Liver (tissue), 9 donors: ENCODE data around the gene CCDC88C. TPM values are rescaled to one million over a fixed set of nuclear protein-coding genes. Genes with fewer than 3 reads are reported as not detected.

Source experiments
- DNase-seq: peaks from one replicate; pipeline ENCODE4 v3.0.0-alpha.2; 2017; ENCODE audit warnings: low spot score
- H3K27ac ChIP-seq, 2 donors: one replicate each; pipeline ENCODE4 v1.7.0; 2013; ENCODE audit warnings: inconsistent platforms in 2 of 2, low read length in 2 of 2, control low read depth in 1 of 2, low read depth in 1 of 2, mild to moderate bottlenecking in 1 of 2
- H3K27me3 ChIP-seq, 4 donors: one replicate each; pipeline versions ENCODE4 v1.6.1 to v1.7.0; 2013; ENCODE audit warnings: low read length in 3 of 4, inconsistent platforms in 1 of 4, mild to moderate bottlenecking in 1 of 4, moderate library complexity in 1 of 4; ENCODE audit not compliant: control insufficient read depth in 4 of 4, insufficient read depth in 4 of 4
- H3K36me3 ChIP-seq, 4 donors: one replicate each; pipeline versions ENCODE4 v1.6.1 to v1.7.0; 2013; ENCODE audit warnings: low read length in 3 of 4, mild to moderate bottlenecking in 3 of 4, low read depth in 1 of 4, moderate library complexity in 1 of 4; ENCODE audit not compliant: control insufficient read depth in 4 of 4, insufficient read depth in 3 of 4
- H3K4me1 ChIP-seq, 4 donors: one replicate each; pipeline versions ENCODE4 v1.6.1 to v1.7.0; 2013; ENCODE audit warnings: low read length in 3 of 4, mild to moderate bottlenecking in 3 of 4, moderate library complexity in 1 of 4; ENCODE audit not compliant: control insufficient read depth in 4 of 4, insufficient read depth in 4 of 4
- H3K4me3 ChIP-seq, 3 donors: one replicate each; pipeline versions ENCODE4 v1.6.1 to v1.7.0; 2013; ENCODE audit warnings: low read length in 3 of 3, control low read depth in 1 of 3, low read depth in 1 of 3, mild to moderate bottlenecking in 1 of 3
- H3K9ac ChIP-seq, 2 donors: one replicate each; pipeline ENCODE4 v1.7.0; 2013; ENCODE audit warnings: low read length in 2 of 2, mild to moderate bottlenecking in 2 of 2, moderate library complexity in 2 of 2, control low read depth in 1 of 2, low read depth in 1 of 2
- H3K9me3 ChIP-seq, 4 donors: one replicate each; pipeline versions ENCODE4 v1.6.1 to v1.7.0; 2013; ENCODE audit warnings: low read length in 3 of 4; ENCODE audit not compliant: control insufficient read depth in 4 of 4
- ATF3 ChIP-seq: IDR thresholded peaks from 2 replicates; pipeline ENCODE4 v1.6.1; 2016; ENCODE audit warnings: antibody characterized with exemption
- EGR1 ChIP-seq, 2 donors: IDR thresholded peaks; 2 replicates each; pipeline ENCODE4 v1.6.1; 2016 to 2018; ENCODE audit warnings: antibody characterized with exemption in 2 of 2, low read depth in 2 of 2
- FOXA1 ChIP-seq: IDR thresholded peaks from 2 replicates; pipeline ENCODE4 v1.6.1; 2016; ENCODE audit warnings: antibody characterized with exemption
- FOXA2 ChIP-seq: IDR thresholded peaks from 2 replicates; pipeline ENCODE4 v1.6.1; 2016; ENCODE audit warnings: antibody characterized with exemption
- GABPA ChIP-seq, 2 donors: IDR thresholded peaks in 1 of 2; conservative IDR thresholded peaks in 1 of 2; 2 replicates each; pipeline ENCODE4 v1.6.1; 2016; ENCODE audit warnings: antibody characterized with exemption in 2 of 2, mild to moderate bottlenecking in 1 of 2, moderate library complexity in 1 of 2
- HNF4A ChIP-seq, 2 donors: conservative IDR thresholded peaks; 2 replicates each; pipeline ENCODE4 v1.6.1; 2016; ENCODE audit warnings: antibody characterized with exemption in 2 of 2, mild to moderate bottlenecking in 2 of 2
- HNF4G ChIP-seq: IDR thresholded peaks from 2 replicates; pipeline ENCODE4 v1.6.1; 2016; ENCODE audit warnings: antibody characterized with exemption
- JUND ChIP-seq, 2 donors: IDR thresholded peaks; 2 replicates each; pipeline ENCODE4 v1.6.1; 2016; ENCODE audit warnings: antibody characterized with exemption in 2 of 2
- NR2F2 ChIP-seq: IDR thresholded peaks from 2 replicates; pipeline ENCODE4 v1.6.1; 2016; ENCODE audit warnings: antibody characterized with exemption
- RAD21 ChIP-seq, 2 donors: IDR thresholded peaks; 2 replicates each; pipeline ENCODE4 v1.6.1; 2016; ENCODE audit warnings: antibody characterized with exemption in 2 of 2, mild to moderate bottlenecking in 2 of 2
- RXRA ChIP-seq, 2 donors: IDR thresholded peaks; 2 replicates each; pipeline ENCODE4 v1.6.1; 2017 to 2018; ENCODE audit warnings: antibody characterized with exemption in 2 of 2, mild to moderate bottlenecking in 1 of 2
- SP1 ChIP-seq: IDR thresholded peaks from 2 replicates; pipeline ENCODE4 v1.6.1; 2018; ENCODE audit warnings: antibody characterized with exemption, mild to moderate bottlenecking
- TAF1 ChIP-seq: conservative IDR thresholded peaks from 2 replicates; pipeline ENCODE4 v1.6.1; 2016; ENCODE audit warnings: antibody characterized with exemption, mild to moderate bottlenecking
- YY1 ChIP-seq: IDR thresholded peaks from 2 replicates; pipeline ENCODE4 v1.6.1; 2016; ENCODE audit warnings: antibody characterized with exemption, mild to moderate bottlenecking
- ZBTB33 ChIP-seq: IDR thresholded peaks from 2 replicates; pipeline ENCODE4 v1.6.1; 2016; ENCODE audit warnings: antibody characterized with exemption
- WGBS: extraction: QIAGEN DNeasy Blood & Tissue Kit; methylation state at CpG from one replicate; pipeline ENCODE4 v1.1.7; 2013; 5-methylcytosine and 5-hydroxymethylcytosine counted together
- polyA plus RNA-seq, 2 donors: library from polyadenylated mRNA; stranded (reverse) in 1 of 2; unstranded in 1 of 2; fragments of 200-250 nt in 1 of 2; fragments of >200 nt in 1 of 2; fragmentation: Nextera tagmentation in 1 of 2; extraction: Ambion mirVana in 1 of 2; gene quantifications; one replicate each; pipeline versions ENCODE4 v1.2.1 to v1.2.3, GENCODE V29; 2013 to 2015
- total RNA-seq, 2 donors: library from RNA; depleted of rRNA; stranded (reverse); fragments of >200 nt; gene quantifications; one replicate each; pipeline ENCODE4 v1.2.3, GENCODE V29; 2014
- TF ChIP-seq, protein P1 (sequence below): IDR thresholded peaks from 2 replicates; pipeline ENCODE4 v1.6.1; 2016; ENCODE audit warnings: antibody characterized with exemption, mild to moderate bottlenecking
- TF ChIP-seq, protein P2 (sequence below): IDR thresholded peaks from 2 replicates; pipeline ENCODE4 v1.6.1; 2016; ENCODE audit warnings: antibody characterized with exemption
- TF ChIP-seq, protein P3 (sequence below): fragments of 150-350 bp; IDR thresholded peaks from 2 replicates; pipeline ENCODE4 v1.5.1; 2017; ENCODE audit warnings: improper control_type of control experiment, low read depth, low read length; ENCODE audit not compliant: missing input control
- donor health status: healthy.
- donor health status: healthy.
- donor health status: healthy.
- donor health status: healthy.
- donor health status: healthy.

CCDC88C gene
- total and polyA plus RNA-seq, 4 donors, result 1.3 to 10.8 (median 4.0) TPM

DNA sequence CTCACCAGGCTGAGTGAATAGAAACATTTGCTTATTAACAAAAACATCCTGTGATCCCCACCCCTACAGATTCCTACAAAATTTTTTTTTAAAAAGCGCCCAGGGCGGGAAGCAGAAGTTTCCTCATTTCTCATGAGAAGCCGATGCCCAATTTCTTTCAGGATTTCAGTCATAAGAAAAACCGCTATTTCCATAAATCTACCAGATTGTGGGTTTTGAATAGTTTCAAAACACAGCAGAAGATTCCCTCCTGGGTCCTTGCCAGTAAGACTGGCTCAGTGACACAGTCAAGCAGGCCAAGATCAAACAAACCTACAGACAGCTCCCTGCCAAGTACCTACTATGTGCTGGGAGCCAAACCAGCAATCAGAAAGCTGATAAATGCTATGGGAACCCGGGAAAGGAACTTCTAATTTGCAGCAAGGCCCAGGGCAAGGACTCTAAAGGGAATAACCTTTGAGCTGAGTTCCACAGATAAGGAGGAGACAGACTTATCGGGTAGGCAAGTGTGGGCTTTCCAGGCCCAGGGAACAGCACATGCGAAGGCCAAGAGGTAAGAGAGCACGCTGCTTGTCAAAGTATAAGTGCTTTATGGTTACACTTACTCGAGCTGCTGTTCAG is 68.7 kb downstream of the CCDC88C start:
- Histone ChIP-seq H3K27me3 (no peaks in the 10 kb centered on the region), H3K27ac (no peak overlapping the region), H3K9me3 (no peaks in the 10 kb centered on the region), H3K9ac (peak overlapping the region in 1 of 2 donors; percentile 3), H3K4me3 (no peak overlapping the region), H3K36me3 (no peaks in the 10 kb centered on the region), H3K4me1 (peaks cover 0 to 21% (median 13%) of the 10 kb centered on the region in 4 donors)
- TF ChIP-seq RXRA (IDR thresholded peaks at IDR 0.05), result peak; percentile 9 to 26
- TF ChIP-seq, protein P1, sequence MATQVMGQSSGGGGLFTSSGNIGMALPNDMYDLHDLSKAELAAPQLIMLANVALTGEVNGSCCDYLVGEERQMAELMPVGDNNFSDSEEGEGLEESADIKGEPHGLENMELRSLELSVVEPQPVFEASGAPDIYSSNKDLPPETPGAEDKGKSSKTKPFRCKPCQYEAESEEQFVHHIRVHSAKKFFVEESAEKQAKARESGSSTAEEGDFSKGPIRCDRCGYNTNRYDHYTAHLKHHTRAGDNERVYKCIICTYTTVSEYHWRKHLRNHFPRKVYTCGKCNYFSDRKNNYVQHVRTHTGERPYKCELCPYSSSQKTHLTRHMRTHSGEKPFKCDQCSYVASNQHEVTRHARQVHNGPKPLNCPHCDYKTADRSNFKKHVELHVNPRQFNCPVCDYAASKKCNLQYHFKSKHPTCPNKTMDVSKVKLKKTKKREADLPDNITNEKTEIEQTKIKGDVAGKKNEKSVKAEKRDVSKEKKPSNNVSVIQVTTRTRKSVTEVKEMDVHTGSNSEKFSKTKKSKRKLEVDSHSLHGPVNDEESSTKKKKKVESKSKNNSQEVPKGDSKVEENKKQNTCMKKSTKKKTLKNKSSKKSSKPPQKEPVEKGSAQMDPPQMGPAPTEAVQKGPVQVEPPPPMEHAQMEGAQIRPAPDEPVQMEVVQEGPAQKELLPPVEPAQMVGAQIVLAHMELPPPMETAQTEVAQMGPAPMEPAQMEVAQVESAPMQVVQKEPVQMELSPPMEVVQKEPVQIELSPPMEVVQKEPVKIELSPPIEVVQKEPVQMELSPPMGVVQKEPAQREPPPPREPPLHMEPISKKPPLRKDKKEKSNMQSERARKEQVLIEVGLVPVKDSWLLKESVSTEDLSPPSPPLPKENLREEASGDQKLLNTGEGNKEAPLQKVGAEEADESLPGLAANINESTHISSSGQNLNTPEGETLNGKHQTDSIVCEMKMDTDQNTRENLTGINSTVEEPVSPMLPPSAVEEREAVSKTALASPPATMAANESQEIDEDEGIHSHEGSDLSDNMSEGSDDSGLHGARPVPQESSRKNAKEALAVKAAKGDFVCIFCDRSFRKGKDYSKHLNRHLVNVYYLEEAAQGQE, result no peak
- TF ChIP-seq RAD21 (IDR thresholded peaks at IDR 0.05), result no peak
- TF ChIP-seq TAF1, result no peak
- TF ChIP-seq, protein P2, sequence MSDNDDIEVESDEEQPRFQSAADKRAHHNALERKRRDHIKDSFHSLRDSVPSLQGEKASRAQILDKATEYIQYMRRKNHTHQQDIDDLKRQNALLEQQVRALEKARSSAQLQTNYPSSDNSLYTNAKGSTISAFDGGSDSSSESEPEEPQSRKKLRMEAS, result no peak
- no peak for TF ChIP-seq FOXA2
- TF ChIP-seq NR2F2, result no peak
- no peak for TF ChIP-seq EGR1 (IDR thresholded peaks at IDR 0.05; ENCODE audit: low read depth in 2 of 2)
- TF ChIP-seq GABPA (IDR thresholded peaks at IDR 0.05 in 1 of 2, conservative IDR thresholded peaks at IDR 0.05 in 1 of 2), result no peak
- 73% methylated on average over 9 of the region's 9 CpGs for WGBS
- DNase-seq, result no peak

DNA sequence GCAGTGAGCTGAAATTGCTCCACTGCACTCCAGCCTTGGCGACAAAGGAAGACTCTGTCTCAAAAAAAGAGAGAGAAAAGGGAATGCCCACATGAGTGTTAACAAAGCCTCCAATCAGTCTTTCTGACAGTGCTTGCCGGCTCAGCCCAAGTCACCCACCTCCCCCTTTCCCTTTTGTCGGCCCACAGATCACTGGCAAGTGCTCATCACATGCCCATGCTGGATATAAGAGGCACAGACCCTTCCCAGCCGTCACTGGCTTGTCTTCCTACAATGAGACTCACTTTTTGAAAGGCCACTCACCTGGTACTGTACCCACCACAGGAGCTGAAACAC is 70.8 kb downstream of the CCDC88C start:
- H3K9ac ChIP-seq, result no peak overlapping the region
- TF ChIP-seq FOXA1, result no peak
- no peak for TF ChIP-seq GABPA (IDR thresholded peaks at IDR 0.05 in 1 of 2, conservative IDR thresholded peaks at IDR 0.05 in 1 of 2)
- TF ChIP-seq, protein P2, result no peak
- TF ChIP-seq FOXA2, result no peak
- no peak for TF ChIP-seq NR2F2
- no peak for TF ChIP-seq SP1
- no peak for TF ChIP-seq HNF4A (conservative IDR thresholded peaks at IDR 0.05)
- TF ChIP-seq, protein P1, result no peak
- TF ChIP-seq HNF4G, result no peak
- TF ChIP-seq ATF3, result no peak
- no peak for TF ChIP-seq TAF1
- no peak for TF ChIP-seq JUND (IDR thresholded peaks at IDR 0.05)
- TF ChIP-seq, protein P3, sequence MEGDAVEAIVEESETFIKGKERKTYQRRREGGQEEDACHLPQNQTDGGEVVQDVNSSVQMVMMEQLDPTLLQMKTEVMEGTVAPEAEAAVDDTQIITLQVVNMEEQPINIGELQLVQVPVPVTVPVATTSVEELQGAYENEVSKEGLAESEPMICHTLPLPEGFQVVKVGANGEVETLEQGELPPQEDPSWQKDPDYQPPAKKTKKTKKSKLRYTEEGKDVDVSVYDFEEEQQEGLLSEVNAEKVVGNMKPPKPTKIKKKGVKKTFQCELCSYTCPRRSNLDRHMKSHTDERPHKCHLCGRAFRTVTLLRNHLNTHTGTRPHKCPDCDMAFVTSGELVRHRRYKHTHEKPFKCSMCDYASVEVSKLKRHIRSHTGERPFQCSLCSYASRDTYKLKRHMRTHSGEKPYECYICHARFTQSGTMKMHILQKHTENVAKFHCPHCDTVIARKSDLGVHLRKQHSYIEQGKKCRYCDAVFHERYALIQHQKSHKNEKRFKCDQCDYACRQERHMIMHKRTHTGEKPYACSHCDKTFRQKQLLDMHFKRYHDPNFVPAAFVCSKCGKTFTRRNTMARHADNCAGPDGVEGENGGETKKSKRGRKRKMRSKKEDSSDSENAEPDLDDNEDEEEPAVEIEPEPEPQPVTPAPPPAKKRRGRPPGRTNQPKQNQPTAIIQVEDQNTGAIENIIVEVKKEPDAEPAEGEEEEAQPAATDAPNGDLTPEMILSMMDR, result no peak
- TF ChIP-seq ZBTB33, result no peak
- no peak for TF ChIP-seq RAD21 (IDR thresholded peaks at IDR 0.05)
- no peak for TF ChIP-seq YY1
- TF ChIP-seq EGR1 (IDR thresholded peaks at IDR 0.05; ENCODE audit: low read depth in 2 of 2), result no peak
- no peaks in the 10 kb centered on the region for H3K27me3 ChIP-seq
- H3K36me3 ChIP-seq, result no peaks in the 10 kb centered on the region
- no peak for DNase-seq
- 91% methylated on average over 4 of the region's 4 CpGs for WGBS
- no peak overlapping the region for H3K4me3 ChIP-seq
- H3K4me1 ChIP-seq, result peaks cover 0 to 13% (median 10%) of the 10 kb centered on the region in 4 donors
- H3K9me3 ChIP-seq, result no peaks in the 10 kb centered on the region
- H3K27ac ChIP-seq, result no peak overlapping the region
